GM18499 (cell line): ENCODE results near the gene ENAH.
"Not testable (repeated sequence)": the region's sequence is repeated elsewhere in the genome, so short reads cannot be mapped to it uniquely, and the experiment has no call there.

Experiments
- ATAC-seq: cut with Tn5 transposase; IDR thresholded peaks from one replicate; pipeline ENCODE4 v1.9.1; 2021; ENCODE audit warnings: moderate number of reproducible peaks; ENCODE audit not compliant: insufficient read depth, unreplicated experiment

The ENAH gene

DNA sequence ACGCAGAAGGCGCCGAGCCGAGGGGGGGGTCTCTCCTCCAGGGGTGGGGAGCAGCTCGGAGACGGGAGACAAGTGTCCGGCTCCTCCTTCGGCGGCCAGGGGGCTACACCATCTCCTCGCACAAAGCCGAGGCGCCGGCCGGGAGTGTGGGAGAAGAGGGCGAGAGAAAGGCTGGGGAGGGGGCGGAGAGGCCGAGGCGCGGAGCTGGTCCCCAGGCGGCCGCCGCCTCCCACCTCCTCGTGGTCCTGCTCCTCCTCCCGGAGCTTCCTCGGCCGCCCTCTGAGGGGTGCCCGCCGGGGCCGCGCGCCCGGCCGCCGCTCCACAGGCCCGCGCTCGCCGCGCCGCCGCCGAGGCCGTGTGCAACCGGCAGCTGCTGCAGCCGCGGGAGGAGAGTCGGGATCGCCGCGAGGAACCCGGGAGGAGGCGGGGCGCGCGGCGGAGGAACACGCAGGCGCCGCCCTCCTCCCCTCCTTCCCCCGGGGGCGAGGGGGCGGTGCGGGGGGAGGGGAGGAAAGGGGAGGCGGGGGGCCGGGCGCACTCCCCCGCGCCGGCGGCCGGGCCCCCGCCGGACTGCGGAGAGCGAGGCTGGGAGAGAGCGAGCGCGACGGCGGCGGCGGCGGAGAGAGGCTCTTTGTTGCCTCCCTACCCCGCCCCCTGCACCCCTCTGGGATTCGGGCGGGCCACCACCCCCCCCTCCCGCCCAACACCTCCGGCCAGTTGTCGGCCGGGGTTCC lies at the start of gene ENAH:
TSS of gene ENAH (minus strand) at position 395 of the 734 bp plus-strand sequence. CDS start 433 bp downstream, outside the sequence.
- ATAC-seq = no peak

DNA sequence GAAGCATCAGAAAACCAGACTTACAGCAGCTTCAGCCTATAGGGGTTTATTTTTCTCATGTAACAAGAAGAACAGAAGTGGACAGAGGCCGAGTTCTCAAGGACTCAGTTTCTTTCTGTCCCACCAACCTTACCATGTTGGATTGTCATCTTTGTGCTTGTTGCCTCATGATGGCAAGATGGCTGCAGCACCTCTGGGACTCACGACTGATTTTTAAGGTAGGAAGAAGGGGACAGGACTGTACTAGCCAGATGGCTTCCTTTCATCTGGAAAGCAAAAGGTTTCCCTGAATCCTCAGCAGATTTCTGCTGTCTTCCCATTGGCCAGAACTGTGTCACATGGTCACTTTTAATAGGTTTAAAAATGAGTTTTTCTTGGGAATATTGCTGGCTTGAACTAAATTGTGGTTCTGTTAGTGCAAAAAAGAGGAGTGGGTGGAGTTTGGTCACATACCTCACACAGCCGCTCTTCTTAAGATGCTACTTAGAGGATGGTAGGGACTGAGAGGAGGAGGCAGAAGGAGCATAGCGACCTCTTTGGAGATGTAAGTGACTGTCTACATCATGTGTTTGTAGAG lies 48.1 kb upstream of the ENAH start:
- ATAC-seq = no peak

DNA sequence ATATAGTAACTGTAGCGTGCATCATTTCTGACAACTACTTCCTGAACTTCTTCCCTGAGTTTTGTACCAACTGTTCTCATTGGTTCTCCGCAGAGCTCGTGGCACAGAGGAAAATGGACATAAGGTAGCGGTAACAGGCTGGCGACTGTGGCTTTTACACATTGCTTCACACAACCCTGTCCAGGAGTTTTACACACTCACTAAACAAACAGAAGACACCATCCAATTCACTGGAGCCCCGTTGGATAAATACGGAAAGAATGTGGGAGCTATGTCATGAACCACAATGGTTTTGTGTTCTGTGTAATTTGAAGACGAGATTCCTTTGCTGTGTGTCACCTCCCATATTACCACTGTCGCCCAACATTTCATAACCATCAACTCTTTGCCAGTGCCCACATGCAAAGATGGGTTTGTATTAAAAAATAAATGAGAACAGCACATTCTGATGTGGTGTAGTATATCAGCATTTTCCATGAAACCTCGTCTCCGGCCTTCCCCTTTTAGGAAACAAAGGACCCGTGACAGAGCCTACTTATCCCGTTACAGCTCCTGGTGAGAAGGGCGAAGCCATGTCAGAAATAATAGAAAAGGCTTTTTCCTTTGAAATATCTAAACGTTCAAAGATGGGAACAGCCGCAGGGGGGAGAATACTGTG lies 47.4 kb upstream of the ENAH start:
- no peak for ATAC-seq

- ATAC-seq = no peak
Measured at GRCh38 chr1:225699336-225699735, 46.4 kb upstream of the ENAH start.

DNA sequence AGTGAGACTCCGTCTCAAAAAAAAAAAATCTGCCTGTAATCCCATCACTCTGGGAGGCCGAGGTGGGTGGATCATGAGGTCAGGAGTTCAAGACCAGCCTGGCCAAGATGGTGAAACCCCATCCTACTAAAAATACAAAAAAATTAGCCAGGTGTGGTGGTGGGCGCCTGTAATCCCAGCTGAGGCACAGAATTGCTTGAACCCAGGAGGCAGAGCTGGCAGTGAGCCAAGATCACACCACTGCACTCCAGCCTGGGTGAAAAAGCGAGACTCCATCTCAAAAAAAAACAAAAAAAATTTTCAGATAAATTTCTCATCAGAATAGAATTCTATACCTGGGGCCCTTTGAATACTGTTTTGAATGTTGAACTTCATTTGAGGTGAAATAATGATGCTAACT lies 45.3 kb upstream of the ENAH start:
- ATAC-seq = not testable (repeated sequence)

- no peak for ATAC-seq
Measured at GRCh38 chr1:225697428-225697827, 44.5 kb upstream of the ENAH start.

DNA sequence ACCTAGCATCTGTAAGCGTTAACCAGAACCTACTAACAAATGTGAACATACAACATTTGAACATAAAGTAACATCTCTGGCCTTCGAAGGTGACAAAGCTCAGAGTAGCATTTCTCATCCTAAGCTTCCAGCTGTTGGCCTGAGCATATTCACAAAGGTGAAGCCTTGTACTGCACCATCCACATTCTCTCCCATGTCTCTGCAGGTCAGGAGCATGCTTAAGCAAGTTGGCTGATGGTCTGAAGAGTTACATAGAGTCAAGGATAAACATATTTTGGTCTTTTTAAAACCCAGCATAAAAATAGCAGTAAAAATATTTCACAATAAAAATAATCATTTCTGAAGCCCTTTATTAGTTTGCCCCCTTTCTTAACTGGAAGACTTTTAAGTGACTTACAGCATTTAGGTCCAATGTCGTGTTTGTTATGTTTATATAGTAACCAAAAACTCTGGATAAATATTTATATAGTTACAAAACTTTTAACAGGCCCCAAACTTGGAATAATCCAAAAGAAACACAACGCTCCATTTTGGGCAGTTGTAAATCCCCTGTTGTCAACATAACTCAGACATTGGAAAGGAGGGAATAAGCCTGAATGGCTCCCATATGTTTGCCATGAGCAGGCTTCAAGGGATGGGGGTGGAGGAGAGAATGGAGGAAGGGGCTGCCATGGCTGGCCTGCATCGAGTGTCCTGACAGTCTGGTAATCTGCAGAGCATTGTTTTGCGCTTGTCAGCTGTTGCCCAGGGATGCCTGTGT lies 42.8 kb upstream of the ENAH start:
- ATAC-seq = no peak

- ATAC-seq = no peak
Measured at GRCh38 chr1:225694151-225694603, 41.3 kb upstream of the ENAH start.

GRCh38 chr1:225693697-225694096 lies 40.8 kb upstream of the ENAH start:
- not testable (repeated sequence) for ATAC-seq

DNA sequence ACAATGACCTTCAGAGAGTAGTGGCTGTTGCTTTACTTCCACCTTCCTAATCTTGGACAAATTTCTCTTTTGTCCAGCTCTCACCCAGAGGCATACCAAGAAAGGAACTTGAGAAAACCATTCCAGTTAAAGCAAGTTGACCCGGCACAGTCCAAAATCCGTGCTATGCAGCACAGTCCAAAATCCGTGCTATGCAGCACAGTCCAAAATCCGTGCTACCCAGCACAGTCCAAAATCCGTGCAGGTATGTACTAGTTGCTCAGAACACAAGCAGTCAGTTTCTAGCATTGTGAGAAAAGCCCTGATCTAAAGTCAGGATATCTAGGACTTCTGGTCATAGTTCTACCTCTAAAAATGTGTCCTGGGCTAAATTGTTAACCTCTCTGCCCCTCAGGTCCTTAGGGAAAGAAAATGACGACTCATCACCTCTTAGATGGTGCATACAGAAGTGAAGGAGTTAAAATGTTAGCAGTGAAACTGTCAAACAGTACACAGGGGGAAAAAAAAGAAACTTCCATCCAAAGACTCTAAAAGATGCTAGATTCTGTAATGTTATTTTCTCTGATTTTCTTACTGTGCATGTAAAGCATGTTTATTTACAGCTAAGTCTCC lies 40.3 kb upstream of the ENAH start:
- no peak for ATAC-seq

DNA sequence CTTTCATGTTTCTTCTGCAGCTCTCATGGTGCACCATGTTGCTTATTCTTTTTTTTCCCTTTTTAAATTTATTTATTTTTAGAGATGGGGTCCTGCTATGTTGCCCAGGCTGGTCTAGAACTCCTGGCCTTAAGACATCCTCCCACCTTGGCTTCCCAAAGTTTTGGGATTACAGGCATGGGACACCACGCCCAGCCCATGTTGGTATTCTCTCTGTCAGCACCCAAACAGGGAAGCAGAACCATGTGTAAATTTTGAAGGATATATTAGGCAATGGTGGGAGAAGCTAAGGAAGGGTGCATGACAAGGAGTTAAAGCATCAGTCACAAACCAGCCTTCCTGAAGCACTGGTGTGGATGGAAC lies 39.6 kb upstream of the ENAH start:
- no peak for ATAC-seq

- ATAC-seq = no peak
Measured at GRCh38 chr1:225691861-225692516, 39.1 kb upstream of the ENAH start.

DNA sequence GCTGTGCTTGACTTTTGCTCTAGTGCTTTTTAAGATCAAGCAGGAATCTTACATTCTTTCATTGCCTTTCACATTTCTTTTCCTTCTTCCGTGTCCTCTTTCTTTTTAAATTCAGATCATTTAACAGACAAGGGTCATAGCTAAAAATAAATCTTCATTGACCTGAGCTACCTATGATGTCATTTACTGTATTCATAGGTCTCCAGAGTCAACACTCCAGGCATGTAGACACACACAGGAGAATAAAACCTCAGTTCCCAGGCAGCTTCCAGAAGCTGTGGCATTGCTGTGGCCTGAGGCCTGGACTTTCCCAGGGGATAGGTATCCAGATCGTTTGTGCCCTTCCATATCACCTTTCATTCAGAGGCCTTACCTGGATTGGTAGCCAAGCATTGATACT lies 38.5 kb upstream of the ENAH start:
- ATAC-seq = no peak

- ATAC-seq = no peak
Measured at GRCh38 chr1:225689882-225690459, 37.0 kb upstream of the ENAH start.

DNA sequence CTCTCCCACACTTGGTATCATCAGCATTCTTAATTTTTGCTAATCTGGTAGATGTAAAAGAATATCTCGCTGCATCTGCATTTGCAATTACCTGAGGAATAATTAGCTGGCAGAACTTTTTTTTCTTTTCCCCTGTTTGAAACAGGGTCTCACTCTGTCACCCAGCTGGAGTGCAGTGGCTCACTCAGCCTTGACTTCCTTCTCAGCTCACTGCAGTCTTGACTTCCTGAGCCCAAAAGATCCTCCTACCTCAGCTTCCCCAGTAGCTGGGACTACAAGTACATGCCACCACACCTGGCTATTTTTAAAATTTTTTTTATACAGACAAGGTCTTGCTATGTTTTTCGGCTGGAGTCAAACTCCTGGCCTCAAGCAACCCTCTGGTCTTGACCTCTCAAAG lies 35.4 kb upstream of the ENAH start:
- no peak for ATAC-seq

GRCh38 chr1:225685476-225686176 lies 32.7 kb upstream of the ENAH start:
- ATAC-seq = no peak

GRCh38 chr1:225684741-225685140 lies 31.8 kb upstream of the ENAH start:
- no peak for ATAC-seq

DNA sequence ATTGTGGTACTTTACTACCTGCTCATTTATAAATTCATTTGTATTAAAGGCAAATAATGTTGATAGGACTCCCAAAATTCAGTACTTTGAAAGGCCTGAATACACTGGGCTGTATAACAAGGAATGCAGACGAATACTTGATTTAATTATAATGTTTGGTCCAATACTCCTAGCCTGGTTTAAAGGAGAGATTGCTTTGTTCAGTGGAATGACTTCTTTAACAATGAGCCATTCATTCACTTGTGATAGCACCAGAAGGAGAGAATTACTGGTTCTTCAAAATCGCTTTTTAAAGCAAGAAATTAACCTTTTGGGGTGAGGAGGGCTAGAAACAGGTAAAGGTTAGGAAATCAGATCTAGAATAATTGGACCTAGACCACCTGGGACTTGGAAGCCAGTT lies 28.3 kb upstream of the ENAH start:
- ATAC-seq = no peak

DNA sequence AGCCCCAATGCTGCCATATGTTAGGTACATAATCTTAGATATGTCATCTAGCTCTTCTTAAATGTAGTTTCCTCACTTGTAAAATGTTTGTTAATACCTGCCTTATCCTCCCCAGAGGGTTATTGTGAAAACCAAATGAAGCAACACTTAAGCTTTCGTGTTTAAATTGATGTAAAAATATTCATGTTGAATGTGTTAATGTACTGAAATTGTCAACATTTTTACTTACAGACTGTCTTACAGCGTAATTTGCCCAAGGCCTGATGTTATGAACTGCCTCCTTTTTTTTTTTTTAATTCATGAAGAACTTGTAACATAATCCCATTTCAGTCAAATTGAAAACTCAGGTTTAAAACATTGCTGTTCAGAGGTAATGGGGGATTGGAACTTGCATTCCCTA lies 25.6 kb upstream of the ENAH start:
- ATAC-seq = no peak
